ENCODE results near the gene SLC6A6. TPM values are rescaled to one million over a fixed set of nuclear protein-coding genes. Genes with fewer than 3 reads are reported as not detected.

Gene SLC6A6
- total RNA-seq, 2 experiments from 2014 or later, result 27.8 to 31.2 TPM

GRCh38 chr3:14496351-14496750 is 93.9 kb downstream of the SLC6A6 start:
- Histone ChIP-seq H3K36me3 (ENCODE audit: insufficient read depth, low read length) (no peaks in the 10 kb centered on the region), H3K4me3 (ENCODE audit: low read length) (no peak overlapping the region), H3K27ac (ENCODE audit: low read depth in 1 of 2, low read length in 2 of 2) (no peak overlapping the region), H3K4me1 (ENCODE audit: insufficient read depth, low read length) (no peaks in the 10 kb centered on the region), H3K27me3 (ENCODE audit: control insufficient read depth in 1 of 2, insufficient read depth in 2 of 2, low read length in 2 of 2) (no peaks in the 10 kb centered on the region), H3K9me3 (ENCODE audit: control insufficient read depth in 1 of 2, insufficient read depth in 1 of 2, low read length in 2 of 2) (peaks cover 0 to 5% of the 10 kb centered on the region in 2 experiments)
- Mint-ChIP-seq H3K4me3 (no peak overlapping the region), H3K36me3 (ENCODE audit: low read depth) (no peaks in the 10 kb centered on the region), H3K4me1 (ENCODE audit: low read depth) (no peaks in the 10 kb centered on the region), H3K27me3 (peaks cover 5% of the 10 kb centered on the region), H3K27ac (no peak overlapping the region), H3K9me3 (peaks cover 5% of the 10 kb centered on the region)
- ATAC-seq (ENCODE audit: poor library complexity) (no peak), DNase-seq (no peak)
- TF ChIP-seq CTCF (IDR thresholded peaks at IDR 0.05), result no peak
- ChIA-PET POLR2A (no interaction called here), CTCF (no interaction called here)
- intact Hi-C loops (cut with DNase I, micrococcal nuclease), result no loop called here

- H3K4me3 Mint-ChIP-seq, result no peak overlapping the region
- Histone ChIP-seq H3K36me3 (ENCODE audit: insufficient read depth, low read length) (no peaks in the 10 kb centered on the region), H3K9me3 (ENCODE audit: control insufficient read depth in 1 of 2, insufficient read depth in 1 of 2, low read length in 2 of 2) (peaks cover 2 to 10% of the 10 kb centered on the region in 2 experiments), H3K27ac (ENCODE audit: low read depth in 1 of 2, low read length in 2 of 2) (no peak overlapping the region), H3K4me1 (ENCODE audit: insufficient read depth, low read length) (no peaks in the 10 kb centered on the region), H3K27me3 (ENCODE audit: control insufficient read depth in 1 of 2, insufficient read depth in 2 of 2, low read length in 2 of 2) (no peaks in the 10 kb centered on the region), H3K4me3 (ENCODE audit: low read length) (no peak overlapping the region)
- peaks cover 5% of the 10 kb centered on the region for H3K9me3 Mint-ChIP-seq
- H3K36me3 Mint-ChIP-seq (ENCODE audit: low read depth), result no peaks in the 10 kb centered on the region
- TF ChIP-seq CTCF (IDR thresholded peaks at IDR 0.05), result no peak
- peaks cover 5% of the 10 kb centered on the region for H3K27me3 Mint-ChIP-seq
- DNase-seq (no peak), ATAC-seq (ENCODE audit: poor library complexity) (no peak)
- ChIA-PET CTCF (no interaction called here), POLR2A (no interaction called here)
- no peaks in the 10 kb centered on the region for H3K4me1 Mint-ChIP-seq (ENCODE audit: low read depth)
- intact Hi-C loops (cut with DNase I, micrococcal nuclease), result no loop called here
- no peak overlapping the region for H3K27ac Mint-ChIP-seq
Observed at GRCh38 chr3:14497321-14497720, 94.9 kb downstream of the SLC6A6 start.

- H3K9me3 Mint-ChIP-seq, result peaks cover 11% of the 10 kb centered on the region
- no peak for TF ChIP-seq CTCF (IDR thresholded peaks at IDR 0.05)
- no peaks in the 10 kb centered on the region for H3K4me1 Mint-ChIP-seq (ENCODE audit: low read depth)
- H3K27me3 Mint-ChIP-seq, result peaks cover 1% of the 10 kb centered on the region
- intact Hi-C loops (cut with DNase I, micrococcal nuclease), result no loop called here
- ATAC-seq (ENCODE audit: poor library complexity) (no peak), DNase-seq (no peak)
- H3K9me3 ChIP-seq (ENCODE audit: control insufficient read depth in 1 of 2, insufficient read depth in 1 of 2, low read length in 2 of 2), result peaks cover 11 to 14% of the 10 kb centered on the region in 2 experiments
- H3K4me3 ChIP-seq (ENCODE audit: low read length), result no peak overlapping the region
- POLR2A ChIA-PET, result no interaction called here
- no peaks in the 10 kb centered on the region for H3K36me3 Mint-ChIP-seq (ENCODE audit: low read depth)
- no peak overlapping the region for H3K27ac Mint-ChIP-seq
- H3K27ac ChIP-seq (ENCODE audit: low read depth in 1 of 2, low read length in 2 of 2), result no peak overlapping the region
- no peak overlapping the region for H3K4me3 Mint-ChIP-seq
- CTCF ChIA-PET, result no interaction called here
- no peaks in the 10 kb centered on the region for H3K36me3 ChIP-seq (ENCODE audit: insufficient read depth, low read length)
- no peaks in the 10 kb centered on the region for H3K27me3 ChIP-seq (ENCODE audit: control insufficient read depth in 1 of 2, insufficient read depth in 2 of 2, low read length in 2 of 2)
- no peaks in the 10 kb centered on the region for H3K4me1 ChIP-seq (ENCODE audit: insufficient read depth, low read length)
Observed at GRCh38 chr3:14502472-14502871, 100.1 kb downstream of the SLC6A6 start.

Data from CD4-positive, alpha-beta T cell (primary cell).